Measurements from ENCODE around the gene GSTA5.
"Not testable (repeated sequence)": the region's sequence is repeated elsewhere in the genome, so short reads cannot be mapped to it uniquely, and the experiment has no call there.

Gene GSTA5

GRCh38 chr6:52821842-52822241 lies 18.8 kb downstream of the GSTA5 start:
- TF ChIP-seq, protein P1, sequence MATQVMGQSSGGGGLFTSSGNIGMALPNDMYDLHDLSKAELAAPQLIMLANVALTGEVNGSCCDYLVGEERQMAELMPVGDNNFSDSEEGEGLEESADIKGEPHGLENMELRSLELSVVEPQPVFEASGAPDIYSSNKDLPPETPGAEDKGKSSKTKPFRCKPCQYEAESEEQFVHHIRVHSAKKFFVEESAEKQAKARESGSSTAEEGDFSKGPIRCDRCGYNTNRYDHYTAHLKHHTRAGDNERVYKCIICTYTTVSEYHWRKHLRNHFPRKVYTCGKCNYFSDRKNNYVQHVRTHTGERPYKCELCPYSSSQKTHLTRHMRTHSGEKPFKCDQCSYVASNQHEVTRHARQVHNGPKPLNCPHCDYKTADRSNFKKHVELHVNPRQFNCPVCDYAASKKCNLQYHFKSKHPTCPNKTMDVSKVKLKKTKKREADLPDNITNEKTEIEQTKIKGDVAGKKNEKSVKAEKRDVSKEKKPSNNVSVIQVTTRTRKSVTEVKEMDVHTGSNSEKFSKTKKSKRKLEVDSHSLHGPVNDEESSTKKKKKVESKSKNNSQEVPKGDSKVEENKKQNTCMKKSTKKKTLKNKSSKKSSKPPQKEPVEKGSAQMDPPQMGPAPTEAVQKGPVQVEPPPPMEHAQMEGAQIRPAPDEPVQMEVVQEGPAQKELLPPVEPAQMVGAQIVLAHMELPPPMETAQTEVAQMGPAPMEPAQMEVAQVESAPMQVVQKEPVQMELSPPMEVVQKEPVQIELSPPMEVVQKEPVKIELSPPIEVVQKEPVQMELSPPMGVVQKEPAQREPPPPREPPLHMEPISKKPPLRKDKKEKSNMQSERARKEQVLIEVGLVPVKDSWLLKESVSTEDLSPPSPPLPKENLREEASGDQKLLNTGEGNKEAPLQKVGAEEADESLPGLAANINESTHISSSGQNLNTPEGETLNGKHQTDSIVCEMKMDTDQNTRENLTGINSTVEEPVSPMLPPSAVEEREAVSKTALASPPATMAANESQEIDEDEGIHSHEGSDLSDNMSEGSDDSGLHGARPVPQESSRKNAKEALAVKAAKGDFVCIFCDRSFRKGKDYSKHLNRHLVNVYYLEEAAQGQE (IDR thresholded peaks at IDR 0.05; ENCODE audit: insufficient read depth in 1 of 2, low read depth in 2 of 2, low read length in 2 of 2), result no peak
- no peak for TF ChIP-seq FOXP2 (optimal IDR thresholded peaks at IDR 0.05; ENCODE audit: borderline replicate concordance, extremely low read depth, extremely low read length, insufficient read depth)
- no peak for TF ChIP-seq SIN3A (IDR thresholded peaks at IDR 0.05; ENCODE audit: borderline replicate concordance, insufficient read depth, low read length)
- TF ChIP-seq TAF1 (IDR thresholded peaks at IDR 0.05; ENCODE audit: borderline replicate concordance, insufficient read depth, low read length), result no peak
- no peak for TF ChIP-seq POLR2AphosphoS5 (IDR thresholded peaks at IDR 0.05; ENCODE audit: low read depth, low read length)

DNA sequence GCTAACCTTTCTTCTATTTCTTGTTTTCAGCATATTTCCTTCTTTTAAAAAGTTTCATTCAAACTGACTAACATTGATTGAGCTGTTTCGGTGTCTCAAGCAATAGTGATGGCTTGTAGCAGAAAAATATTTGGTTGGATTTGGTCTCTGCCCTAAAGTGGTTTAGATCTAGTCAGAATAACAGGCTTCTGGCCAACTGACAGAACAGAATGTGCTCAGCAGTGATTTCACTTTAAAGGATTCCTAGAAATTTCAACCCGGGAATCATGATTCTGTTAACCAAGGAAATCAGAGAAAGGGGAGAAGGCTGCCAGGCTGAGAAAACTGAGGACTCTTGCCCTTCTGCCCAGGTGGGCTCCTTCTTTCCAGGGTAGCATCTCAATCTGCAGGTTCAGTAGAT lies 20.4 kb downstream of the GSTA5 start:
- TF ChIP-seq SIN3A (IDR thresholded peaks at IDR 0.05; ENCODE audit: borderline replicate concordance, insufficient read depth, low read length) (no peak), POLR2AphosphoS5 (IDR thresholded peaks at IDR 0.05; ENCODE audit: low read depth, low read length) (no peak), TAF1 (IDR thresholded peaks at IDR 0.05; ENCODE audit: borderline replicate concordance, insufficient read depth, low read length) (no peak)

- TF ChIP-seq, protein P1 (IDR thresholded peaks at IDR 0.05; ENCODE audit: insufficient read depth in 1 of 2, low read depth in 2 of 2, low read length in 2 of 2), result no peak
- TF ChIP-seq FOXP2 (optimal IDR thresholded peaks at IDR 0.05; ENCODE audit: borderline replicate concordance, extremely low read depth, extremely low read length, insufficient read depth) (no peak), TAF1 (IDR thresholded peaks at IDR 0.05; ENCODE audit: borderline replicate concordance, insufficient read depth, low read length) (no peak), SIN3A (IDR thresholded peaks at IDR 0.05; ENCODE audit: borderline replicate concordance, insufficient read depth, low read length) (no peak), POLR2AphosphoS5 (IDR thresholded peaks at IDR 0.05; ENCODE audit: low read depth, low read length) (no peak)
Observed at GRCh38 chr6:52815167-52816092, 25.2 kb downstream of the GSTA5 start.

GRCh38 chr6:52808660-52809059 lies 32.0 kb downstream of the GSTA5 start:
- TF ChIP-seq SIN3A (IDR thresholded peaks at IDR 0.05; ENCODE audit: borderline replicate concordance, insufficient read depth, low read length) (no peak), TAF1 (IDR thresholded peaks at IDR 0.05; ENCODE audit: borderline replicate concordance, insufficient read depth, low read length) (no peak), FOXP2 (optimal IDR thresholded peaks at IDR 0.05; ENCODE audit: borderline replicate concordance, extremely low read depth, extremely low read length, insufficient read depth) (no peak), POLR2AphosphoS5 (IDR thresholded peaks at IDR 0.05; ENCODE audit: low read depth, low read length) (no peak)

- TF ChIP-seq, protein P1 (IDR thresholded peaks at IDR 0.05; ENCODE audit: insufficient read depth in 1 of 2, low read depth in 2 of 2, low read length in 2 of 2), result not testable (repeated sequence)
- not testable (repeated sequence) for TF ChIP-seq SIN3A (IDR thresholded peaks at IDR 0.05; ENCODE audit: borderline replicate concordance, insufficient read depth, low read length); FOXP2 (optimal IDR thresholded peaks at IDR 0.05; ENCODE audit: borderline replicate concordance, extremely low read depth, extremely low read length, insufficient read depth)
Observed at GRCh38 chr6:52803668-52804255, 36.9 kb downstream of the GSTA5 start, which contains the start of gene GSTA1. GSTA1 (minus strand) TSS chr6:52803816; CDS start chr6:52799267, 4,549 bp downstream.

Data from PFSK-1 (cell line).